GM12873 (cell line): ENCODE measurements around the gene AREL1.
A peak's percentile ranks its signal among the peaks of the same experiment; 100 is the strongest.

Source experiments
- TF ChIP-seq, protein P1 (sequence below): IDR thresholded peaks from 2 replicates; pipeline ENCODE4 v1.5.1; 2012; ENCODE audit warnings: low read depth, mild to moderate bottlenecking, moderate library complexity, low read length, control low read depth; ENCODE audit not compliant: insufficient read depth; ENCODE audit errors: missing control alignments

Gene AREL1

DNA sequence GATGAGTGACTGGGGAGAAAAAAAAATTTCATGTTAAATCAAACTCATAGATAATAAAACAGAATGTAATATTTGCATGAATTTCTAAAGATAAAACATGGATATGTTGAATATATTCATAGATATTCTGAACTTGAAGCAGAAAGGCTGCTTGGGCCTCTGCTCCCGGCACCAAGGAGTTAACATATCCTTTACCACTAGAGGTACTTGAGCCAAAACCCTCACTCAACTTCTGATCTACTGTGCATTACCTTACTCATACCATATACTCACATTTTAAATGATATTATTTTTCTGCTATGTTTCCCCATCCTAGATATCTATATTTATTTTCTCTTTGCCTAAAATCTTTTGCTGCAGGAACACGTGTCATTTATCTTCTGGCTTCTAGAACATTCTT lies 14.9 kb downstream of the AREL1 start:
- TF ChIP-seq, protein P1, sequence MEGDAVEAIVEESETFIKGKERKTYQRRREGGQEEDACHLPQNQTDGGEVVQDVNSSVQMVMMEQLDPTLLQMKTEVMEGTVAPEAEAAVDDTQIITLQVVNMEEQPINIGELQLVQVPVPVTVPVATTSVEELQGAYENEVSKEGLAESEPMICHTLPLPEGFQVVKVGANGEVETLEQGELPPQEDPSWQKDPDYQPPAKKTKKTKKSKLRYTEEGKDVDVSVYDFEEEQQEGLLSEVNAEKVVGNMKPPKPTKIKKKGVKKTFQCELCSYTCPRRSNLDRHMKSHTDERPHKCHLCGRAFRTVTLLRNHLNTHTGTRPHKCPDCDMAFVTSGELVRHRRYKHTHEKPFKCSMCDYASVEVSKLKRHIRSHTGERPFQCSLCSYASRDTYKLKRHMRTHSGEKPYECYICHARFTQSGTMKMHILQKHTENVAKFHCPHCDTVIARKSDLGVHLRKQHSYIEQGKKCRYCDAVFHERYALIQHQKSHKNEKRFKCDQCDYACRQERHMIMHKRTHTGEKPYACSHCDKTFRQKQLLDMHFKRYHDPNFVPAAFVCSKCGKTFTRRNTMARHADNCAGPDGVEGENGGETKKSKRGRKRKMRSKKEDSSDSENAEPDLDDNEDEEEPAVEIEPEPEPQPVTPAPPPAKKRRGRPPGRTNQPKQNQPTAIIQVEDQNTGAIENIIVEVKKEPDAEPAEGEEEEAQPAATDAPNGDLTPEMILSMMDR = peak; percentile 6

DNA sequence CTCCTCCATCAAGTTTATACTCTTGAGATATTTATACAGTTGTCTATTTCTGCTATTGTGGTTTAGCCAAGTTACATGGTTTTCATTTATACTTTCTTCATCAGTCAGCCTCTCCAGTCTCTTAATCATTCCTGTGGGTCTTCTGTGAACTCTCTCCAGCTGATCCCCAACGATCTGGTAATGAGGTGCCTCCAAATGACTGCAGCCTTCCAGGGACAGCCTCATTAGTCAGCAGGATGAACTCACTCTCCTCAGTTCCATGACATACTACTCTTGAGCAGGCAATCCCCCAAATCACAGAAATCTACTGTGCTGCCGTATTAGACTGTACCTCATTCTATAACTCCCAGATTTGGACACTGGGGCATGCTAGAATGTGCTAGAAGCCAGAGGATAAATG lies 15.3 kb downstream of the AREL1 start:
- TF ChIP-seq, protein P1 = no peak

DNA sequence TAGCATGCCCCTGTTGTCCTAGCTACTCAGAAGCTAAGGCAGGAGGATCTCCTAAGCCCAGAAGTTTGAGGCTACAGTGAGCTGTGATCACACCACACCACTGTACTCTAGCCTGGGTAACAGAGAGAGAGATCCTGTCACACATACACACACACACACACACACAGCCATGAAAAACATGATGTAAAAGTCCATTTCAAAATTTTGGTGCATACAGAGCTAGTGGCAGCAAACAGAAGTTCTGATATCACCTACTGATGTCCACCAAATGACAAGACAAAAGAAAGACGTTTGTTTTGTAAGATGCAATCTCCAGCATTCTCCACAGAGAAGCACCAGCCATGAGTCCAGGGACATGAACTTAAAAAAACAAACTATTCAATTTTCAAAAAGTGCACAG lies 15.9 kb downstream of the AREL1 start:
- TF ChIP-seq, protein P1 = no peak

DNA sequence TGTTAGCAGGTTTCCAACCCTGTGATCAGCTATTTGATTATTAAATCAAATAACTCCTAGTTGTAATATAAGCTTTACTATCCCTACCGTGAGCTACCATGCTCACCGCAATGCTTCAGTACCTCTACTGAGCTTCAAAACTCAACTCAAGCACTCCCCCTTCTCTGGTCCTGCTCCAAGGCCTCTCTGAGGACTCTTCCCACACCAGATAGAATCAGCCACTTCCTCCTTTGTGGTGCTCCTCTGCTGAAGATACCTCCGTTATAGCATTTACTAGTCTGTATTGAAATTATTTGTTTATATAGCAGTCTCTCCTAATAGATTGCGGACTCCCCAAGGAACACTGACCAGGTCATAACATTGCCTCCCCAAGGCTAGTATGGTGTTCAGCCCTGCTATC lies 17.5 kb downstream of the AREL1 start:
- TF ChIP-seq, protein P1 = no peak

DNA sequence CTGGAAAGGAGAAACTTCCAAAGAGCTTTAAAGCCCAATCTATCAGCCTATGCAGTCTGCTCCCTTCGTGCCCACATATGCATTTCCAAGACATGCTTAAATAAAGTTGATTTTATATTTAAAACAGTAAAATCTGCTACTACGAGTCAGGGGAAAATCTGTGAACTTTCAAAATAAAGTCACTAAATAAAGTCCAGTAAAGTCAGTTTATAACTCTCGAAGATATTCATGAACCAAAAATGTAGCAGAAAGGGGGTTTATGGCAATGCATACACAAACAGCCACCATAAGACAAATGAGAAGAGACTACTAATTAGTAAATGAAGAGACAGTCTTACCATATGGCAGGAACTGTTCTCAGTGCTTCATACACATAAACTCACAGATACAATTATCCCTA lies 19.7 kb downstream of the AREL1 start:
- TF ChIP-seq, protein P1 = no peak

DNA sequence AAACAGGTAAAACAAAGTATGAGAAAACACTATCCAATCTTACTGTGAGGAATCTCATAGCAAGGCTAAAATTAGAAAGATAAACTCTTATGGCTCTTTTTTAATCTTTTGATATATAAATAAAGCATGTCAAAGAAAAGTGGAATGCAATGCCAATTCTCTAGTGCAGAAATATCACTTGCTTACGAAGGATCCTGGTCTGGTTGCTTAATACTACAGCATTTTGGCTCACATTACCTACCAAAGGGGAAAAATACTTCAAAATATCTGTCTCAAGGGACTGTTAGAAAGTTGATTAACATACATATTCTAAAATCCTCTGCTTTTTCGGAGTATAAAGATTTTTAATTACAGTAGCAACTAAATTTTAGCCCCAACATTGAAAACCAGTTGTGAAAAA lies 21.4 kb downstream of the AREL1 start:
- TF ChIP-seq, protein P1 = no peak

DNA sequence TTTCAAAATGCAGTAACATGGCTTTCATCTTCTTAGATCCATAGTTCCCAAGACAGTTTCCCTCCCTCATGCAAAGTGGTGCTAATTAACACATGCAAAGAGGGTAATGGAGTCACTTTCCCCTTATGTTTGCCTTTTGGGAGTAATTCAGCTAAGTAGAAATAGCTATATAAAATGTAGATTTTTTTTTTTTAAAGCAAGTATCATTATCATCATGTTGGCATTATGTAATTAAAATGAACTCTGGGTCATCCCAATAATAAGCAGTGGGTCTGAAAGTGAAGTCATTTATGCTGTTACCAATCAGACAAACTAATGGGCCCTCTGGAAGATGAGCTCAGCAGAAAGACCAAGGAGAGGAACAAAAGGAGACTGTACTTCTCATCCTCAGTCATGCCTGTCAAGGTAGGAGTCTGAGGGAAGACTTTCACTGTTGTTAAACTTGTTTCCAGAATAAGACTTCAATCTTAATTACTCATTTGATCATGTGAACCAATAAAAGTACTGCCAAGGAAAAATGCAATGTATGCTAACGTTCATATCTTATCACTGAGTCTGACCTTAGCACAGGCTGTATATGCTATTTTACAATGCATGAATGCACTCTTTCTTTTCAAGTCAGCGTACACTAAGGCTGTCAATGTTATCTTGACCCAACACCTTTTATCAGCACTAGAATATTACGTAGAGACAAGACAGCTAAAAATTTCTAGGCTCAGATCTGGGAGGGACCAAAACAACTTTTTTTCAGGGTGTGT lies 26.8 kb downstream of the AREL1 start:
- TF ChIP-seq, protein P1 = no peak

DNA sequence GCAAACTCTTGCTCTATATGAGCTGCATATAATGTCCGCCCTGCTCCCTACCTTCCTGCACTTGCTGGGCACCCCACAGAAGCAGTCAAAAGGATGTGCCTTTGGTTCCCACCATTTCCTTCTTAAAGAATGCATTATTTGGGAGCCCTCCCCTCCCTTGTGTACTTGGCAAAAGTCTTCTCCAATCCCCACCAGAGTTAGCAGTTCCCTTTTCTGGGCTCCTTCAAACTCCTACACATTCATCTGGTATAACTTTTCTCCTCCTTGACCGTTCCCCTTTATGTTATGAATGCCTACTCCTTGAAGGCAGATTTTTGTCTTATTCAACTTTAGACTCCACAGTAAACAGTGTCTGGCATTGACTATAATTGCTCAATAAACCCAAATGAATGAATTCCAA lies 27.8 kb downstream of the AREL1 start:
- TF ChIP-seq, protein P1 = no peak
